HG03457 (cell line): ENCODE results near the gene PALMD.

ENCODE experiments used
- ATAC-seq: cut with Tn5 transposase; IDR thresholded peaks from one replicate; pipeline ENCODE4 v1.9.1; 2021; ENCODE audit warnings: moderate number of reproducible peaks; ENCODE audit not compliant: unreplicated experiment

Gene PALMD

DNA sequence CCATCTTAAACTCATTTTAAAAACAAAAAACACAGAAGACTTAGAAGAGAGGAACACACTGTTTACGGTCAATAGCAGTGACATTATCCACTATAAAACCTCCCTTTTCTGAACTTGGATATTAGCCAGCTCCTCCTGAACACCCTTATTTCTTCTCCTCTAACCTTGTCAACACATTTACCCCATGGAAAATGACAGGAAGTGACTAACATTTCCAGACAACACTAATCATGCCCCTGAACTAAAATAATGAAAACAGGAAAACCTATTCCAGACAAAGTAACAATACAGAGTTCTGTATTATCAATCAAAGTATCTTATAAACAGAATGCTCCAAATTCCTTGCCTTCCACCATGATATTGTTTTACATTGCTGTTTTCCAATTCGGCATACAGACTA lies 45.3 kb downstream of the PALMD start:
- no peak for ATAC-seq

GRCh38 chr1:99696616-99697015 lies 50.7 kb downstream of the PALMD start:
- ATAC-seq: no peak

DNA sequence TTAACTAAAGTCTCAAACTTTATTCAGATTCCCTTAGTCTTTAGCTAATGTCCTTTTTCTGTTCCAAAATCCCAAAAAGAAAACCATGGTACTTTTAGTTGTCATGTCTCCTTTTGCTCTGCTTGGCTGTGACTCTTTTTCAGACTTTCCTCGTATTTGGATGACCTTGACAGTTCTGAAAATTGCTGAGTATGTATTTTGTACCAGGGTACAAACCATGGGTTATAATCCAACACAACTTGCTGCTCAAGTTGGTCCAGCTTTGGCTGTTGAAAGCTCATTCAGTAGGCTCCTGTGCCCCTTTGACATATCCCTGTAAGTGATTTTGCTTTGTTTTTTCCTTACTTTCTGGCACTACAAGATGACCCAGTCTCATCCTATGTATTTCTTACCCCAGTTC lies 51.7 kb downstream of the PALMD start:
- ATAC-seq: no peak

DNA sequence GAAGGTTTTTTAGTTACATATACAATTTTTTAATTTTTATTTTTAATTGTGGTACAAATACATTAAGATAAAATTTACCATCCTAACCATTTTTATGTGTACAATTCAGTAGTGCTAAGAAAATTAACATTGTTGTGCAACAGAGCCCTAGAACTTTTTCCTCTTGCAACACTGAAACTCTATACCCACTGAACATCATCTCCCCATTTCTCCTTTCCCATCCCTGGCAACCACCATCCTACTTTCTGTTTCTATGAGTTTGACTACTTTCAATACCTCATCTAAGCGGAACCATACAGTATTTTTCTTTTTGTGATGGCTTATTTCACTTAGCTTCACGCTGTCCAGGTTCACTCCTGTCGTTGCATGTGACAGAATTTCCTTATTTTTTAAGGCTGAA lies 54.1 kb downstream of the PALMD start:
- ATAC-seq: no peak

DNA sequence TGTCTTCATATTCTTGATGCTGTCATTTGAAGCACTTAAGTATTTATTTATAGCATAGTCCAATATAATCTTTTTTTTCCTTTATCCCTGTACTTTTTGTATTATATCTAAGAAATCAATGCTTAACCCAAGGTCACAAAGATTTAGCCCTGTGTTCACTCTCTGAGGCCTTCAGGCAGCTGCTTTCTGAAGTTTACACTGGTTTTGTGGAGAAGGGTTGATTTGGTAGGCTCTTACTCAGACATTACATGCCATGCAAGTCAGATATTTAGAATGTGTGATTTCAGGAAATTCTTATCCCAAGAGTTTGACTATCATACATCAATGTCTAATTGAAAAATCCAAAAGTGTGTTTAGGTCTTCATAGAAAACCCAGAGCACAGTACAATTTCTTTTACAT lies 56.3 kb downstream of the PALMD start:
- ATAC-seq: no peak

DNA sequence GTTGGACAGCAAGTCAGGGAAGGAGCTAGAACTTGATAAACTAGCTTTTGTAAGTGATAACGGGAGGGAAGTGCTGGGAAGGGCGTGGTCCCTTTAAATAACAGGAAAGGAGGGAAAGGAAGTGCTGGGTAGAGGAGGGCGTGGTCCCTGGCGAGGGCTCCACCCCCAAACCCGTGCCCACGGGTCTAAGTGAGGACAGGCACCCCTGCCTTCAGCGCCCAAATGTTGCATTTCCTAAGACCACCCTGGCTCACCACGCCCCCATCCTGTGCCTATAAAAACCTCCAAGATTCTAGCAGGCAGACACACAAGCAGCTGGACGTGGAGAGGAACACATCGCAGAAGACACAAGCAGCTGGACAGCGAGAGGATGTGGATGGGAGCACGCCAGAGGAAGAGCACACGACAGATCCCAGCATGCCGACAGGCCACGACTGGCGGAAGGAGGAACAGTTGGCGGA lies 58.5 kb downstream of the PALMD start:
- ATAC-seq: no peak

DNA sequence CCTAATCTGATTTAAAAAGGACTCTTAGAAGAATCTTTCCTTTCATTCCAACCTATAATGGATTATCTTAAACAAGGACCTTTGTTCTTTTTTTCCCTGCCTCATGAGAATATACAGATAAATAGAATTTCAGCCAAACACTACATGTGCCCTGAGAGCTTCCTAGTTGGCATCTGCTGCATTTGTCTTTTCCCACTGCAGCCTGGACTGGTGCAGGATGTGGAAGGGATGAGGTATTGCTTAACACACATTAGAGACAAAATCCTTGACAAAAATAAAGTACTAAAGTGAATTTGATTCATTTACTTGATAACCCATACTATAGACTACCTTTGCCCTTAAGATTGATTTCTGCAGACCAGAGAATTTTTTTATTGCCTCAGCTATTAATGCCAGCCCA lies 59.5 kb downstream of the PALMD start:
- ATAC-seq: no peak

DNA sequence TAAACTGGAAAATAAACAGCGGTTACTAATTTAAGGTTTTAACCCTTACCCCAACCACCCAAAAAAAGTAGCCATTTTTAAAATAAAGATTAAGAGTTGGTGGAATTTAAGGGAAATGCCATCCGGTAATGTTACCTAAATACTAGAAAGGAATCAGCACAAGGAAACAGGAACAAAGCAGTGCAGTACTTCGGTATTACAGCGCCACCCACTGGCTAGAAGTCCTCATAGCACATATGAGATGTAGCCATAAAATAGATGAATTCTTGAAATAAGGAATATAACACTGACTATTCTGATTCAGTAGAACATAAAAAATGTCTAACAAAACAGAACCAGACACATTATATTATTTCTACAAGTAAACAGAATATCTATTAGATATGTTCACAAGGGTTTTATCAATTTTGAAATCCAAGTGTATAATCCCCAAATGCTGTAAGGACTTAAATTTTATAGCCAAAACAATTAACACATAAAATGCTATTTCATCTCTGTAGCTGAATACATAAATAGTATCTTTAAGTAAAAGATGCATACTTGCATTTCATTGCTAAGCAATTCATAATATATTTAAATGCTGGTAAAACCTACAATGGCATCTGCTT lies 61.7 kb downstream of the PALMD start:
- no peak for ATAC-seq

DNA sequence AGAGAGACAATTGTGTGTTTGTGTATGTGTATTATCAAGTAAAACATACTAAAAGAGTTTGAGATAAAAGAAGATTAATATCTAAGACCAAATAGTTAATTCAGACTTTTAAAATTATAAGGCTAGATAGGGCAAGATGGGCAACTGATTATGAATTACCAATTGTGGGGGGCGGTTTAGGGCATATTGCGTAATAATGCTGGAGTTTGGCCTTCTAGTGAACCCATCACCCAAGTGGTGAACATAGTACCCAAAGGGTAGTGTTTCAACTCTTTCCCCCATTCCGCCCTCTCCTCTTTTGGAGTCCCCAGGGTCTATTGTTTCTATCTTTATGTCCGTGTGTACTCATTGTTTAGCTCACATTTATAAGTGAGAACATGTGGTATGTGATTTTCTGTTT lies 65.1 kb downstream of the PALMD start:
- ATAC-seq: no peak

DNA sequence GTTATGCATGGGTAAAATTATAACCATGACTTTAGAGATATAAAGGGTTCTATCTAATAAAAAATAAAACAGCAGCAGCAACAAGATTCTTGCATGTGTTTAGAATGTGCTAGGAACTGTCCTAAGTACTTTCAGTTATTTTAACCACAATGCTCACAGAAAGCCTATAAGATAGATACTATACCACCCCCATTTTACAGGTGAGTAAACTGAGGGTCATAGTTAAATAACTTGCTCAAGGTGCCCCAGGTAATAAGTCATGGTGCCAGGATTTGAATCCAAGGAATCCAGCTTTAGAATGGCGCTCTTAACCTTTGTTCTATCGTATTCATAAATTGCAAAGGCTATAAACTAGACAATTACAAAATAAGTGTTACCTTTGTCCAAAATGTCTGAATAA lies 67.1 kb downstream of the PALMD start:
- ATAC-seq: no peak

DNA sequence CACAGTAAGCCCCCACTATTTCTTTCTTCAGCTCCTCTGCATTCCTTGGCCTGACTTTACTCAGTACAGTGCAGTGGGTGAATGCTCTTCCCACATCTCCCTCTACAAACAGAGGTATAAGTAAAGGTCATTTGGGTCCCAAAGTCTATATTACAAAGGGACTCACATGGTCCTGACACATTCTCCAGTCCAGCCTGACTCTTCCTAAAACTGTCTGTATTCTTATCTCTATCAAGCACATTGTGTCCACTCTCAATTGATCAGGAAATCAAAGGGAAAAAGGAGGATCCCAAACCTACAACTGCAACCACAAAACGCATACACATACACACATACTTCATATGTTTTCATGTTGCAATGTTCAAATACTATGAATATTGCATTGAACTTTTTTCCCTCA lies 71.1 kb downstream of the PALMD start:
- ATAC-seq: no peak

DNA sequence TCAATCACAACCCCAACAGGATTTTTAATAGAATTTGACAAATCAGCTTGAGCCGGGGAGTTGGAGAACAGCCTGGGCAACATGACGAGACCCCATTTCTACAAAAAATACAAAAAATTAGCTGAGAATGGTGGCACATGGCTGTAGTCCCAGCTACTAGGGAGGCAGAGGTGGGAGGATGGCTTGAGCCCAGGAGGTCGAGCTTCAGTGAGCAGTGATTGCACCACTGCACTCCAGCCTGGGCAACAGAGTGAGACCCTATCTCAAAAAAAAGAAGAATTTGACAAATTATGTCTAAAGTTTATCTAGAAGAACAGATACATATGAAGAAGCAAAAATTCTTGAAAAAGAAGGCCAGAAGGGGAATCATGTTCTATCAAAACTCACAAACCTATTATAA lies 77.3 kb downstream of the PALMD start:
- no peak for ATAC-seq

DNA sequence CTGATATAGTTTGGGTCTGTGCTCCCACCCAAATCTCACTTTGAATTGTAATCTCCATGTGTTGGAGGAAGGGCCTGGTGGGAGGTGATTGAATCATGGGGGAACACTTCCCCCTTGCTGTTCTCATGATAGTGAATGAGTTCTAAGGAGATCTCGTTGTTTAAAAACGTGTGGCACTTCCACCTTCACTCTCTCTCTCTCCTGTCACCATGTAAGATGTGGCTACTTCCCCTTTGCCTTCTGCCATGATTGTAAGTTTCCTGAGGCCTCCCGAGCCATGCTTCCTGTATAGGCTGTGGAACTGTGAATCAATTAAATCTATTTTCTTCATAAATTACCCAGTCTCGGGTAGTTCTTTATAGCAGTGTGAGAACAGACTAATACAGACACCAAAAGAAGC lies 80.1 kb downstream of the PALMD start:
- no peak for ATAC-seq

DNA sequence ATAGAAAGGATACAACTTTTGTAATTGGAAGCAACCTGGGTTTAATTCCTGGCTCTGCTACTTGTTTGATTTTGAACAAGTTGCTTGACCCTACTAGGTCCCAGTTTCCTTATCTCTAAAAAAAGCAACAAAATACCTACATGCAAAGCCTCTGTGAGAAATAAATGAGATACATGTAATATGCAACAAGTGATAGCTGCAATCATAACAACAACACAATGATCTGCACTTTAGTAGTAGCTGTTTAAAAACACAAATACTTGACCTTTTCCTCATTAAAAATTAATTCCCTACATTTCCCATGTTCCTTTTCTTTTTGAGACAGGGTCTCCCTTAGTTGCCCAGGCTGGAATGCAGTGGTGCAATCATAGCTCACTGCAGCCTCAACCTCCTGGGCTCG lies 80.5 kb downstream of the PALMD start:
- no peak for ATAC-seq

GRCh38 chr1:99726818-99727217 lies 80.9 kb downstream of the PALMD start:
- ATAC-seq: no peak

GRCh38 chr1:99727575-99728185 lies 81.8 kb downstream of the PALMD start:
- no peak for ATAC-seq

GRCh38 chr1:99728494-99729235 lies 82.8 kb downstream of the PALMD start:
- ATAC-seq: no peak

DNA sequence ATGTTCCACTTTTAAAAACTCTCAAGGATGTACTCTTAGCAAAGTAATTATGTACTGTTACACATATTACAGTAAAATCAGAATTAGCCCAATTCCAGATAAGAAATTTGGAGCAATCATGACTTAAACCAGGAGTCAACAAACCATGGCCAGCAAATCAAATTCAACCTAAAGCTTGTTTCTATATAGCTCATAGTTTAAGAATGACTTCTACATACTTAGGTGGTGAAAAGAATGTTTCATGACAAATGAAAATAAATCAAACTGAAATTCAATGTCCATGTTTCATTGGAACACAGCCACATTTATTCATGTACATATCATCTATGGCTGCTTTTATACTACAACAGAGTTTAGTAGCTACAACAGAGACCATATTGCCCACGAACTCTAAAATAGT lies 85.5 kb downstream of the PALMD start:
- ATAC-seq: no peak

- ATAC-seq: no peak
These were observed 89.9 kb downstream of the PALMD start for GRCh38 chr1:99735852-99736251.

DNA sequence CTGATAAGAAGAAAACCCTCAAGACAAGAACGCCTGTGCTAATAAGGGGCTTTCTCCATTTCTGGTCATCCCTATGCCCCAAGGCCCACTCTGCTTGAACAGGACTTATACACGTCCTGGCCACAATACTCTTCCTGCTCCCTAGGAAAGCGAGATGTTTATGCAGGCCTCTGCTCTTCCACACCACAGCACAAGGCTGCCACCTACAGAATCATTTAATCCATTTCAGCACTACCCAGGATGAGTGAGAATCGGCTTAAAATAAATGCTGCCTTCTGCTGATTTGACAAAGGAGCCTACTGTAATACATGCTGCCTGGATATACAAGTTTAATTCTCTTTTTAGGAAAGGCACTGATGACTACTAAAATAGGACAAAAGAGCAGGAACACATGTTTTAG lies 91.1 kb downstream of the PALMD start:
- ATAC-seq: no peak

DNA sequence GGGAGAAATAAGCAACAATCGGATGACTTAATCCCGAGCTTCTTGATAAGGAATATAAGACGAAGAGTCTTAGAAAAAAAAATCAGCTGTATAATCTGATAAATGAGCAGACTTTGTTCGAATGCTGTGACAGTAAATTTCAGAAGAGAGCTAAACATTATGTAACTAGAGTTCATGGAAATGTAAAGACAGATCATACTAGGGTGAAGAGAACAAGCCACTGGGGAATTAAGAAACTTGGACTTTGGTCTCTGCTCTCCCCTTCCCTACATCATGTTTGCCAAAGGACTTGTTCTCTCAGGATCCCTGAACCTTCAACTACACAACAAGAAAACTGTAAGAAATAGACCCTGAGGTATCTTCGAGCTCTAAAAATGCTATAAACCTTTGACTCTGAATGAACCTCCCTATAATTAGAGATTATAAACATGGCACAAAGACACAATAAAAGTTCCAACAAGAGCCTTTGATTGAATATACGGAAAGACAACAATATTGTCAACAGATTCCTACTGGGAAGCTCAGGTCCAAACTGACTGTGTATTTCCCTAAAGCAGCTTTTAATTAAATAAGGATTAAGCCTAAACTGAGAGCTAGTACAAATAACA lies 93.0 kb downstream of the PALMD start:
- no peak for ATAC-seq

DNA sequence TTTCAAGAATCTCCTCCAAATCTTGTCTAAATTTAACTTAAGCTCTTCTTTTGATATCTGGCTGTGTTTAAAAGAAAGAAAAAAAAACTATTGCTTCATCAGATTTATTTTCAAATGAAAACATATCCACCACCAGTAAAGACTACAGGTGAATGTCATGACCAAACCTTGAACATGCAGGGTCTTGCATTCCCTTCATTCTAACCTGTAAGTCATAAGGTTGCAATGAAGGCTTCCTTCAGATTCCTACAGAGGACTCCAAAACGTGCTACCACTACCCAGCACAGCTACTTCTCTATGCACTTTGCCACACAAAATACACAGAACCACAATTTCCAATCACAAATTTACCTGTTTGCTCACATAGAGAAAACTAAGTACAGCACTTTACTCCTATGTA lies 94.2 kb downstream of the PALMD start:
- ATAC-seq: no peak
